ENCODE measurements around the gene H2BW1.
"Not testable (repeated sequence)": the region's sequence is repeated elsewhere in the genome, so short reads cannot be mapped to it uniquely, and the experiment has no call there.

Gene H2BW1
- 0 reads per million in 2 donors for total RNA-seq

GRCh38 chrX:104013606-104014005, at the start of gene H2BW1:
Gene H2BW1 (minus strand): TSS chrX:104013708. CDS start chrX:104013576, 132 bp downstream.
- DNase-seq: no peak

GRCh38 chrX:104062636-104063035, 49.1 kb upstream of the H2BW1 start:
- DNase-seq: not testable (repeated sequence)

- not testable (repeated sequence) for DNase-seq
These were observed 41.4 kb upstream of the H2BW1 start for GRCh38 chrX:104054956-104055355.

GRCh38 chrX:104047171-104047570, 33.7 kb upstream of the H2BW1 start:
- no peak for DNase-seq

- DNase-seq: no peak
These were observed 32.1 kb upstream of the H2BW1 start for GRCh38 chrX:104045642-104046041.

GRCh38 chrX:104041003-104041402, 27.5 kb upstream of the H2BW1 start:
- DNase-seq: no peak

- DNase-seq: no peak
These were observed 26.4 kb upstream of the H2BW1 start, which contains the start of gene H2BW2 for GRCh38 chrX:104039689-104040505. Gene H2BW2 (plus strand): TSS chrX:104039956. CDS start chrX:104039995, 39 bp downstream.

GRCh38 chrX:104018126-104018525, 4.6 kb upstream of the H2BW1 start:
- DNase-seq: no peak

- not testable (repeated sequence) for DNase-seq
These were observed 2.1 kb upstream of the H2BW1 start for GRCh38 chrX:104015576-104015975.

GRCh38 chrX:104013158-104013557, 350 bp downstream of the H2BW1 start:
- no peak for DNase-seq

- no peak for DNase-seq
These were observed 4.7 kb downstream of the H2BW1 start for GRCh38 chrX:104008831-104009230.

- no peak for DNase-seq
These were observed 14.3 kb downstream of the H2BW1 start for GRCh38 chrX:103999234-103999633.

- not testable (repeated sequence) for DNase-seq
These were observed 30.0 kb downstream of the H2BW1 start for GRCh38 chrX:103983508-103983907.

- not testable (repeated sequence) for DNase-seq
These were observed 50.9 kb downstream of the H2BW1 start, which contains the start of gene TMSB15B for GRCh38 chrX:103962411-103963278. Gene TMSB15B (plus strand): TSS chrX:103962627.

Measured in T-helper 2 cell (primary cell).